Smooth muscle cell of the brain vasculature (primary cell): ENCODE measurements around the gene TTF1.

Experiments
- DNase-seq: peaks from one replicate; pipeline ENCODE4 v3.0.0-alpha.2; 2012; ENCODE audit warnings: low read depth, low spot score

Gene TTF1, protein sequence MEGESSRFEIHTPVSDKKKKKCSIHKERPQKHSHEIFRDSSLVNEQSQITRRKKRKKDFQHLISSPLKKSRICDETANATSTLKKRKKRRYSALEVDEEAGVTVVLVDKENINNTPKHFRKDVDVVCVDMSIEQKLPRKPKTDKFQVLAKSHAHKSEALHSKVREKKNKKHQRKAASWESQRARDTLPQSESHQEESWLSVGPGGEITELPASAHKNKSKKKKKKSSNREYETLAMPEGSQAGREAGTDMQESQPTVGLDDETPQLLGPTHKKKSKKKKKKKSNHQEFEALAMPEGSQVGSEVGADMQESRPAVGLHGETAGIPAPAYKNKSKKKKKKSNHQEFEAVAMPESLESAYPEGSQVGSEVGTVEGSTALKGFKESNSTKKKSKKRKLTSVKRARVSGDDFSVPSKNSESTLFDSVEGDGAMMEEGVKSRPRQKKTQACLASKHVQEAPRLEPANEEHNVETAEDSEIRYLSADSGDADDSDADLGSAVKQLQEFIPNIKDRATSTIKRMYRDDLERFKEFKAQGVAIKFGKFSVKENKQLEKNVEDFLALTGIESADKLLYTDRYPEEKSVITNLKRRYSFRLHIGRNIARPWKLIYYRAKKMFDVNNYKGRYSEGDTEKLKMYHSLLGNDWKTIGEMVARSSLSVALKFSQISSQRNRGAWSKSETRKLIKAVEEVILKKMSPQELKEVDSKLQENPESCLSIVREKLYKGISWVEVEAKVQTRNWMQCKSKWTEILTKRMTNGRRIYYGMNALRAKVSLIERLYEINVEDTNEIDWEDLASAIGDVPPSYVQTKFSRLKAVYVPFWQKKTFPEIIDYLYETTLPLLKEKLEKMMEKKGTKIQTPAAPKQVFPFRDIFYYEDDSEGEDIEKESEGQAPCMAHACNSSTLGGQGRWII

DNA sequence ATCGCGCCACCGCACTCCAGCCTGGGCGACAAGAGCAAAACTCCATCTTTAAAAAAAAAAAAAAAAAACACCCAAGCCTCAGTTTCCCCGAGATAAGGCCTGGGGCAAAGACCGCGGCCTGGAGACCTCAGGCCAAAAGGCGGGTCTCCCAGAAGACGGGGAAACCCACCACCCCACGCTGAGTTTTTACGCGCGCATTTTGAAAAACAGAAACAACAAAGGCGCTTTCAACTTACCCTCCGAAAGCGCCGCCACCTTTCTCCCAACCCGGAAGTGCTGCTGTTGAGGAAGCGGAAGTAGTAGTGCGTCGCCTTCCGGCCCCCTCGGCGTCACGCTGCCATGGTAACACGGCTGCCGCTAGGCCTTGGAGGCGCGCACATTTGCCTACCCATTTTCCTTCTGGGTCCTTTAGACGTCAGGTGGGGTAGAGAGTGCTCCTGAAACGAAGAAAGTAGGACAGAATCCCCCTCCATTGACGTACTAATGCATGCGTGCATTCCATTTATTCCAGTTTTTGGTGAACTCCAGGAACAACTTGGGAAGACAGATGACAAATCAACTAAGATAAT lies at the start of gene TTF1:
Gene TTF1, minus strand, starts transcription at position 287 of the 569 bp plus-strand sequence. CDS start 4,019 bp downstream, outside the sequence.
- peak; percentile 55 for DNase-seq

DNA sequence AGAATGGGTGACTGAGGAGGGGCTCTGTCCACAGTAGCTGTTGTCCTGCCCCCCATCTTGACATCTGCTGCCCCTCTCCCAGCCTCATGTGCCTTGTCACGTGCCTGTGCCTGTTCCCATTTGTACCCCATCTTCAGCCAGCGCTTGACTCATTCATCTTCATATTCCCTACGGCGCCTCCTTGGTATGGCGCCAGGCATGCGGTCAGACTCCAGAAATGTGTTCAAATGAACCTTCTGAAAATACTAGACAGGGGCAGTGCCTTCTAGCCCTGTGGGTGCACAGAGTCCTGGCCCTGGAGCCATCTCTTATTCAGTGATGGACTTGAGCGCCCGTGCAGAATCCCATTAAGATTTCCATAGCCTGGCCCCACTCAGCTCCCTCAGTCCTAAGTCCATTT lies 49.6 kb upstream of the TTF1 start:
- no peak for DNase-seq

DNA sequence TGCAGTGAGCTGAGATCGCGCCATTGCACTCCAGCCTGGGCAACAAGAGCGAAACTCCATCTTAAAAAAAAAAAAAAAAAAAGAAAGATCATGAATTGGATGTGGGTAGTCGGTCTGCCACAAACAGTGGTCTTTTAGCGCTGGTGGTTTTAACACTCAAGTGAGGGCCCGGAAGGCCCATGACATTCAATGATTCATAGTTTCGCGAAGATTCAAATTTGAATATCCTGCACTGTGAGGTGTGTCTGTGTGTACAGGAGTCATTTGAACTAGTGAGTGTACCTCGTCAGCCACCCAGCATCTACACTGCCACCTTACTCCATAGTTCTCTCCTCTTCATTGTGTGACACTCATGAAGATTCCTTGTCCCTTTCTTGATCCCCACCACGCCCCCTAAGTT lies 44.6 kb upstream of the TTF1 start:
- no peak for DNase-seq

DNA sequence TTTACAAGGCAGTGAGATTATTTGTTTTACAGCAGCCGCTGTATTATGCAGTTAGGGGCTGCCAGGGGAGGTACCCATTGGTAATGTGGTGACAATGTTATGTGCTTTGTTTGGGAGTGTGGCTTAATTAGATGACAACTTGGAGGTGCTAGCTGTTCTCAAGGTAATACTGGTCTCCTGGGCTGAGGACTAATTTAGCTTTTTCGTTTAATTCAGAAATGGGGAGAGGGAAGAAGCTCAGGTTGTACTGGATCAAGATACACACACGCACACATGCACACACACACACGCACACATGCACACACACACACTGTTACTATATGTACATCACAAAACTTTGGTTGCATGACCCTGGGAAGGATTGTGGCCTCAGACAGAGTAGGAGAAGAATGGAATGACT lies 41.3 kb upstream of the TTF1 start:
- DNase-seq, result no peak

DNA sequence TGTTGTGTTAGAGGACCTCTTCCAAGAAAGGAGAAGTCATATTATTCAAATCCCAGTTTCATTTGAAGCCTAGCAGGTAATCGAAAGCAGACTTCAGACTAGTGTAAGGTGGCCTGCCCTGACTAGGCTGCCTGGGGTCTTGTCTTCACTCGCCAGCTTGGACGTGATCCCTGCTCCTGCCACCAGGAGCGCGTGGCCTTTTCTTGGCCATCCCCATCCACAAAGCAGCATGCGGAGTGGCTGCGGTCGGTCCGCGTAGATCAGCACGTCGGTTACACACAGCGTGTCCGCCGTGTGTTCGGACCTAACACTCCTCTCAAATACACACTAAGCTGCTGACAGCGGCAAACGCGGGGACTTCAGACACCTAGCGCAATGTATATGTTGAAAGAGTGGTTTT lies 40.7 kb upstream of the TTF1 start:
- no peak for DNase-seq

DNA sequence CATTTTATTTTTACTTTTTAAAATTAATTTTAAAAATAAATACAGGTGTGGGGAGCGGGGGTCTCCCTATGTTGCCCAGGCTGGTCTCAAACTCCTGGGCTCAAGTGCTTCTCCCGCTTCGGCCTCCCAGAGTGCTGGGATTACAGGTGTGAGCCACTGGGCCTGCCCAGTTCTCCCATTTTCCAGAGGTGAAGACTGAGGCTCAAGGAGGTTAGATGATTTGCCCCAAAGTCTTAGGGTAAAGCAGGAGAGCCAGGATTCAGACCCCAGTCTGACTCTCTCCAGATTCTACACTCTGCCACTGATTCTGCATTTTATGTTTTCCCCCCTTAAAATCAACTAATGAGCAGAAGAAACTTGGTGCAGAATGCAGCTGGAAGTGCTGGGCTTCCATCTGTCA lies 40.2 kb upstream of the TTF1 start:
- no peak for DNase-seq

DNA sequence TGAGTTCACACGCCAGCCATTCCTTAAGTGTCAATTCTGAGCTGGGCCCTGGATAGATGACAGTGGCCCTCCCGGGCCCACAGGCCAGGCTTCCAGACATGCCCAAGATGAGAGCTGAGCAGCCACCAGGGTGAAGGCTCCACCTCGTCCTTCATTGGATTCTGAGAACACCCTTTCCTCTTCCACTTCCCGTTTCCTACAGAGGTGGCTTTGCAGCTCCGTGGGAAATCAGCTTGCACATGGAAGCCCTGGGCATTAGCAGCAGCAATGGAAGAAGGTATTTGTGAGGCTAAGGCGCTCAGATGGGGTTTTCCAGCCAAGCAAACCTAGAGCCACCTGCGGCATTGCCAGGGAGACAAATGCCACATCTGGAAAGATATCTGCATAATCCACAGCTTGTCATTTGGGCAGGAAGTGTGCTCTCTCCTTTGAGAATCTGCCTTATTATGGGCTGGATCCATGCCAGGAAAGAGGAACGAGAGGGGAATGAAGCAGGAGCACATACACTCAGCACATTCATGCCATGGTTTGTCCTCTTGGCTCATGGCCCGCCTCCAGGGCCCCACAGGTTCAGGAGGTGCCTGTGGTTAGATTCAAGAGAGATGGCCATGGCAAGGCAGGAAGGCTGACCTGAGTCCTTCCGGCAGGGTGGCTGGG lies 37.4 kb upstream of the TTF1 start:
- DNase-seq, result no peak

DNA sequence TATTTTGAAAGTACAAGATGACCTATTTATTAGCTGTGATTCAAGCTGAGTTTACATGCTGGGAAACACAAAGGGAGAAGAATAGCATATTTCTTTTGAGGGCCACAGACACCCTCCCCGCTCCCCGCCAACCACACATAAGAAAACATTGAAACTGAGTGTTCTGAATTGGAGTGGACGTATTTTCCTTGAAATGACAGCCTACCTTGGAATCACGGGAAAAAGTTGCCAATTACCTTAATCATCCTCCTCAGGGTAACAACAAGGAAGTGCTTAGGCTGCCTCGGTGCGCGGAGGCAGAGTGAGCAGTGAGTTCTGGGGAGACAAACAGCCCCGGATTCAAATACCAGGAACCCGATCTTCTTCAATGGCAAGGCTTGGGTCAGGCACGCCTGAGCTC lies 34.8 kb upstream of the TTF1 start:
- DNase-seq, result no peak

DNA sequence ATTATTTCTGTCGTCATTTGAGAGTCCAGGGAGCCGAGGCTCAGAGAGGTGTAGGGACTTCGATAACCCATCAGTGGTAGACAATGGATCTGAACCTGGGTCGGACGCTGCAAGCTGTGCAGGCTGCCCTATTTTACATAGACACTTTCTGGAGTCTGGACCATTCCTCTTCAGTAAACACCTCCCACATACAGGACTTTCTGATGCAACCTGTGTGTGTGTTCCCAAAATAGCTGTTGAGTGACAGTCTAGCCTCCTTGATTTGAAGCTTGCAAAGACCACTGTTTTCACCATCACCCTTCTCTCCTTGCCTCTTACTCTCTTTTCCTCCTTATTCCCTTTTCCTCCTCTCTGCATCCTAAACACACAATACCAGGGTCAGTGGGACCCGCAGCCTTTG lies 34.1 kb upstream of the TTF1 start:
- no peak for DNase-seq

DNA sequence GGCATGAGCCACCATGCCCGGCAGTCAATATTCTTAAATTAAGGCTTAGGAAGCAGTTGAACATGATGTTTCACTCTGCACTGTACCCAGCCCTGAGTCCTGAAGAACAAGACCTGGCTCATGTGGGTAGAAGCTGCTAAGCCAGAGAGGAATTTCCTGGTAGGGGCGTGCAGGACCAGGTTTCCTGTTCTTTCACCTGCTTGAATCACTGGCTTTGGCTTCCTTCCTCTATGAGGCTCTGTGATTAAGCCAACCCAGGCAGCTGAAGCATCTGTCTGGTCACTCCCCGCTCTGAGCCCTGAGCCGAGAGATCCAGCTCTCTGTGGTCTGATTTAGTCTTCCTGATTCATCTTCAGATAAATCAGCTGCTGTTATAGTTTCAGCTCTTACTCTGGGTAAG lies 32.5 kb upstream of the TTF1 start:
- DNase-seq, result no peak

DNA sequence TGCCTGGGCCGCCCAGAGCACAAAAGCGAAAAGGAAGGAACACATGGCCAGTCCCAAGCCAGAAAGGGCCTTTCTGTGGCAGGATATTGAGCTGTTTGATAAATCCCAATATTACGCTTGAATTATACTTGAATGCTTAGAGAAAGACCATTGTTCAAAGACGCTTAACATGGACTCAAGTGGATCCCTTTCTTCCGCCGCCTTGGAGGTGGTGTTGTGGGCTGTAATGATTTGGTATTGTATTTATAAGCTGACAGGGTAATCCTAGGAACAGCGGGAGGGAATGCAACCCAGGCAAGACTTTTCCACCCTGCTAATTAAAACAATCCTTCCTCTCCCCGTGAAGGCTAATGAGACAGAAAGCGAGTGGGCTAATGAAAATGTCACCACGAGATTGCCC lies 28.2 kb upstream of the TTF1 start:
- no peak for DNase-seq

DNA sequence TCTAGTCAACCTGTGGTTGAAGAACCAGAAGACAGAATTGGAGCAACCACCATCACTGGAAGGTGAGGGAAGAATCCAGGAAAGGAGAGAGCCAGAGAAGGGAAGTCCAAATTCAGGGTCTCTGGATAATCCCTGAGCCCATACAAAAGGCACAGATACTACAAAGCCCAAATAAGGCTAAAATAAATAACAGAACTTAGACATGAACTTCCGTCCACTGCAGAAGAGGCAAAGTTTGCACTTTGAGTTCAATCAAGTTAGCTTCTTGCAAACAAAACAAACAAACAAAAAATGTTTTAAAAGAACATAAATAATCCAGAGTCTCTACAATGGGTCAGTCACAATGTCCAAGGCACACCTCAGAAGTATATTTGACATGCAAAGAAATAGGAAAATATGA lies 24.4 kb upstream of the TTF1 start:
- no peak for DNase-seq

DNA sequence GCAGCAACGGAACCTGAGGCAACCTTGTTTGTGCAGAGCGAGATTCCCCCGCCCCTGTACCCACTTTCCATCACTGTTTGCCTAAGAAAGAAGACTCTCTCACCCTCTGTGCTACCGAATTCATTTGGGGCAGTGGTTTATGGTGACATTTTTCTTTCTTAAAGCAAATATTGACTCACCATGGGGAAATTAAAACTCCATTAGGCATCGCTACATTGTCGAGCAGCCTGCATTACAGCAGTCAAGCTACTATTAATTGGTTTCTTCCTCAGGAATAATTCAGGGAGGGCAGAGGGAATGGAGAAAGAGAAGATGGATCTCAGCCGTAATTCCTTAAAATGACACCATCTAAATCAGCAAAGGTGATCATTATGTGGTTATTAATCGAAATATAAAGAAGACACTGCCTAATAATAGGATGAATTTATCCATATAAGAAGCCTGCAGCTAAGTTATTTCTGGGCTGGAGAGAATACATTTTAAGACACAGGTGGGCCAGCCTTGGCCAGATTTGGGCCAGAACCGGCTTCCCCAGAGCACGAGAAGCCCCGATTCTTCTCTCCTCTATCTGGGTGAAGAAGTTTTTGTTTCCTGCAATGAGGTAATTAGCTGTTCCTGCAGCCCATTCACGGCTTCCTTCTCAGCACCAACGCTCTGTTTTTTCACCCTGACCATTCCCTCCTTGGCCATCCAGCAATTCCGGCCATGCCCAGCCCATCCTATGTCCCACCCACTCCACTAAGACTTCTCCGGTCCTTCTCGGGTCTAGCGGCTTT lies 20.2 kb upstream of the TTF1 start:
- no peak for DNase-seq

DNA sequence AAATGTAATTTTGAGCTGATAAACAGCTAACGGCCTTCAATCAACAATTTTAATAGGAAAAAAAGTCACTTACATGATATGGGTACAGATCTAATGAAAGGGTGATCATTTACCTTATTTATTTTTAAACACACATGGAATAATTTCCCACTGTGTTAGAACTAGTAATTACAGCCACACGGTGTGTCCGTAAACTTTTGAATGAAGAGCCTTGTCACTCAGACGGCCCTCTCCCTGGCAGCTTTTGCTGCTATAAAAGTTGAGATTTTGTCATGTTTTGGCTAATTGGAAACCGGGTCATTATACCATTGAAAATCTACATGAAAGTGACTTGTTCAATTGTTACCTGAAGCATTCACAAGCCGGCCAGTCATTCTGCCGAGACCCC lies 19.0 kb upstream of the TTF1 start:
- DNase-seq, result no peak

DNA sequence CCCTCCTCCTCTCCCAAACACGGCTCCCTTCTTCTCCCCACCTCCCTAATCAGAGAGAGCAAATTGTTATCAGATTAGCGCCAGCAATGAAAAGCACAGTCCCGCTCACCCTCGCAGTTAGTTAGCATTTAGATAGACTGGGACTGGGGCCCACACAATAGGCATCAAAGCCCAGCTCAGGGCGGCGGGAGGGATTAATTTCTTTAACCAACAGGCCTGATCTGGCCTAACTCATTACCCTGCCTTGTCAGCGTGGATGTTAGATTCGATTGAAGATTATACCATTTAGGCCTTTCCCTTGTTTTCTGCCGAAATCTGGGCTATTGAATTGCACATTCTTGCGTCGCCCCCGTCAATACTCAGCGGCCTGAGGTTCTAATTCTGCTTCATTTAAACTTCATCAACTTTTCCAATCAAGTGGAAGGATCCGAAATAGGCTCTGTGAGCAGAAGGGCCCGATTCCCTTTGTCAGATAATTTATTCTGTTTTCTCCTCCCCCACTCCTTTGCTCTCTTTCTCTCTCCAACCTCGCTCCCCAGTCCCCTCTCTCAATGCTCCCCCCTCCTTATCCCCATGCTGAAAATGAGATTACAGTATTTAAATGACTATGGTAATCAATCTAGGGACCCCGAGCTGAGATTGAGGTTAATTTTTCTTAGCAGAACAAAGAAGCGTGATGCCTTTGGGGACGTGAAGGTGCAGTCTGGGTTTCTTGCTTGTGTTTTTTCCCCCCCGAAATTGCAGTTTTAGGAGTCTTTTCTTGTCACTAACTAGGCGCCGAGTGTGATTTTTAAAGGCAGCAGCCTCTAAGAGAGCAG lies 18.4 kb upstream of the TTF1 start:
- no peak for DNase-seq

DNA sequence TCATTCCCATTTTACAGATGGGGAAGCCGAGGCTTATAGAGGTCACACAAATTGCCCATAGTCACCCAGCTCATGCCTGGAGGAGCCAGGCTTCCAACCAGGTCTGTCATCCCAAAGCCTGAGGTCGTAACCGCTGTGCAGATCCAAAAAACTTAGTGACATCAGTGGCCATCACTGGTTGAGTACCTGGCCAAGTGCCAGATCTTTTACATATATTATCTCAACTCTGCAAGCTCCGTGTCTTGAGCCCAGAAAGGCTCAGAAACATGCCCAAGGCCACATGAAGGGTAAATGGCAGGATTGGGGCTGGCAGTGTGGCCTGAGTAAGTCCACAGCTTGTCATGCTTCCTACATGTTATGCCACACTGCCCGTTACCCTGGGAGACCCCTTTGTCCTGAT lies 16.9 kb upstream of the TTF1 start:
- DNase-seq, result no peak

DNA sequence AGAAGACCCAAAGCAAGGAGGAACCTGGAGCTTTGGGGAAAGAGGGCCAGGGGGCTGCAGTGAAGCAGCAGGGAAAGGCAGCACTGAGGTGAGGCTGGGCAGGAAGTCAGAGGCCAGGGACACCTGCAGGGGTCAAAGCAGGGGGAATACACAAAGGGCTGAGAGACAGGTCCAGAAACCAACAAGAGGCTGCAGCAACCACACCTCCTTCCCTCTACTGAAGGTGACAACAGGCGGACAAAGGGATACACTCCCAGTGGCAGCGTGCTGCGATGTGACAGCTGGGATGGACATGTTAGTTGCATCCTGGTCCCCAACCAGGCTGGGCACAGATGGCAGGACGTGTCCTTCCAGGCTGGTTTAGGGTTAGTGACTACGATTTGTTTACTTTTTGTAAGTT lies 15.9 kb upstream of the TTF1 start:
- DNase-seq, result no peak

DNA sequence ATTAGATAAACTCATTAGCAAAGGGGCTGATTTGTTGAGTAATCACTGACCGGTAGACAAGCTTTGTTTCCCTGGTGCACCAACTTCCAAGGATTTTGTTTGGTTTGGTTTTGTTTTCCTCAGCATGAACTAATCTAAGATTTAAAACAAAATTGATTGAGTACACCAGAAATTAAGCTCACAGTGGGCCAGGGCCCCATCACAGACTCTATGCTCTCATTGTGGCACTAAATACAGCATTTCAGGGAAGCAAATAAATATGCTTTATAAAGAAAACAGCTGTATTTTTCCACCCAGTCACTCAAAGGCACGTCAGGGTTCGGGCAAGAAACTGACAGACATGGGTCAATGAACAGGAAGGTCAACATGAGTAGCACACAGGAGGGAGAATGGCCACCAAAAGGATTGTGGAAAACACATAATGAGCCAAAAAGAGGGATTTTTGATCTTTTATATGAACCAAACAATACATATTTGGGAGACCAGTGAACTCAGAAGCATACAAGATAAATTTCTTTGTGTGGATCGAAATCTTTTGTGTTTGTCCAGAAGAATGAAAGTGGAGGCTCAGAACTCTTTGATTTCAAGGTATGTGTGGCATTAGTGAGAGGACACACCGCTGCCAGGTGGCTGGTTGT lies 12.2 kb upstream of the TTF1 start:
- DNase-seq, result no peak

DNA sequence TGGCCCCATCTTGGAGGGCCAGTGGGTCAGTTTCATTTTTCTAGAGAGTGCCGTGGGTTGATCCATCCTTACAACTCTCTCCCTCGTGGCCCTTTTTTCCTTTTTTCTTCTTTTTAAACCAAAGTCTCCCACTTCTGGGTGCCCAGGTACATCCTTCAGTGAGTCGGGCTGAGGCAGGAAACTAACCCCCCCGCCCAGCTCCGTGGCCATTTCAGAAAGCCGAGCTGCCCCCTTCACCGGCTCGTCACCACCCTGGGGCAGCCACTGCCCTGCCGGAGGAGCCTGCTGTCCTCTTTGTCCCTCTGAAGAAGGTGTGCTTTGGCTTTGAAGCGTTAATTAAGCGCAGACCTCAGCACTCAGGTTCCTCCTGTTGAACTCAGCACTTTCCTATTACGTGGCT lies 8.5 kb upstream of the TTF1 start:
- DNase-seq, result no peak

DNA sequence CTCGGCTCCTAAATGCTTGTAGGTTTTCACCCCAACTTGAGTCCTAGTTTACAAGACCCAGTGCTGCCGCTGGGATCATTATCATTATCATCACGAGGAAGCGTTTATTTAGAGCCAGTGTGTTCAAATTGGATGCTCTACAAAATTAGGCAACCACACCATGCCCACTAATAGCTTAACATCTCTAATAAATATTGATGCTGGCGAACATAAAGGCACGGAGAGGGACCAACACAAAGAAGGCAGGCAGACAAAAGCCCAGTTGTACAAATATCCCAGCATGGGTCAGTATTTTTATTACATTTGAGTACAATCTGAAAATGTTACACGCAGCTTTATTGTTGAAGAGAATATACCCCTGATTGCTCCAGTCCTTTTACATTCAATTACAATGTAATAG lies 8.1 kb upstream of the TTF1 start:
- no peak for DNase-seq
